ENCODE data around the gene ANKRD18B. TPM values are rescaled to one million over a fixed set of nuclear protein-coding genes. Genes with fewer than 3 reads are reported as not detected.
"Not testable (repeated sequence)": the region's sequence is repeated elsewhere in the genome, so short reads cannot be mapped to it uniquely, and the experiment has no call there.

Gene ANKRD18B
- total and polyA plus RNA-seq, 10 donors = 0.02 to 1.7 TPM; not detected in 8

DNA sequence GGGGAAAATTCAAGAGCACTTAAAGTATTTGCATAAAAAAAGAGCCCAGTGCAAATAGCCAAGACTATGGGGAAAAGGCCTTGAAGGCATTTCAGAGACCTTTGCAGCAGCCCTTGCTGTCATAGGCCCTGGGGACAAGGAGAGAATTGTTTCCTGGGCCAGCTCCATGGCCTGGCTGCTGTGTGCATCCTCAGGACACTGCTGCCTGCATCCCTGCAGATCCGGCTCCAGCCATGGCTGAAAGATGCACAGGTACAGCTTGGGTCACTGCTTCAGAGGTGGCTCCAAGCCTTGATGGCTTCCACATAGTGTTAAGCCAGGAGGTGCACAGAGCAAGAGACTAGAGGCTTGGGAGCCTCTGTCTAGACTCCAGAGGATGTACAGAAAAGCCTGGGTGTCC lies 55.9 kb downstream of the ANKRD18B start:
- intact Hi-C loops (cut with DNase I; ENCODE audit: low total_unique reads); H3K36me3 ChIP-seq; H3K4me3 ChIP-seq; H3K9me3 ChIP-seq; H3K4me1 ChIP-seq; DNase-seq; H3K27ac ChIP-seq; H3K27me3 ChIP-seq (replicated peaks in 1 of 7): not testable (repeated sequence)
- 84 to 100% (median 89%) methylated on average over 1 of the region's 1 CpG; no CpG with 5 or more reads in 1 of the 5 donors for WGBS, 5 donors

DNA sequence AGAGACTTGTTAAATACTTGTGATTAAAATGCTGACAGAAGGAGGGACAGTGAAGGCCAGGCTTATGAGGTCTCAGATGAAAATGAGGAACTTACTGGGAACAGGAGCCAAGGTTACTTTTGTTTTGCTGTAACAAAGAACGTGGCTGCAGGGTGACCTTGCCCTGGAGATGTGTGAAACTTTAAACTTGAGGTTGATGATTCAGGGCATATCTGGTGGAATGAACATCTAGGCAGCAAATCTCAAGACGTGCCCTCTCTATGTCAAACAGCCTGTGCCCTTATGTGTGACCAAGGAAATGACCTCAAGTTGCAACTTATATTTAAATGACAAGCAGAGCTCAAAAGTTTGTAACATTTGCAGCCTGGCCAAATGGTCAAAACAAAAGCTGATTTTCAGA lies 58.6 kb downstream of the ANKRD18B start:
- H3K9me3 ChIP-seq; H3K27ac ChIP-seq; H3K27me3 ChIP-seq (replicated peaks in 1 of 7); H3K4me1 ChIP-seq; H3K36me3 ChIP-seq; DNase-seq; intact Hi-C loops (cut with DNase I; ENCODE audit: low total_unique reads); H3K4me3 ChIP-seq: not testable (repeated sequence)
- 10 to 55% (median 16%) methylated on average over 2 of the region's 2 CpGs for WGBS, 5 donors

DNA sequence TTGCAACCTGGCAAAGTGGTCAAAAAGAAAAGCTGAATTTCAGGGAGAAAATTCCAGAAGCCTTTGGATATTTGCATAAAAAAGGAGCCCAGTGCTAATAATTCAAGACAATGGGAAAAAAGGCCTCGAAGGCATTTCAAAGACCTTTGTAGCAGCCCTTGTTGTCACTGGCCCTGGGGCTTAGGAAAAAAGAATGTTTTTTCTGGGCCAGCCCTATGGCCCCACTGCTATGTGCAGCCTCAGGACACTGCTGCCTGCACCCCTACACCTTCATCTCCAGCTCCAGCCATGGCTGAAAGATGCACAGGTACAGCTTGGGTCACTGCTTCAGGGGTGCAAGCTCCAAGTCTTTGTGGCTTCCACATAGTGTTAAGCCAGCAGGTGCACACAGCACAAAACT lies 62.1 kb downstream of the ANKRD18B start:
- H3K36me3 ChIP-seq; DNase-seq; H3K9me3 ChIP-seq; intact Hi-C loops (cut with DNase I; ENCODE audit: low total_unique reads); H3K27me3 ChIP-seq (replicated peaks in 1 of 7); H3K4me1 ChIP-seq; H3K4me3 ChIP-seq; H3K27ac ChIP-seq: not testable (repeated sequence)
- whole genome bisulfite sequencing, 5 donors = 59 to 100% methylated on average over 1 of the region's 1 CpG; no CpG with 5 or more reads in 3 of the 5 donors

DNA sequence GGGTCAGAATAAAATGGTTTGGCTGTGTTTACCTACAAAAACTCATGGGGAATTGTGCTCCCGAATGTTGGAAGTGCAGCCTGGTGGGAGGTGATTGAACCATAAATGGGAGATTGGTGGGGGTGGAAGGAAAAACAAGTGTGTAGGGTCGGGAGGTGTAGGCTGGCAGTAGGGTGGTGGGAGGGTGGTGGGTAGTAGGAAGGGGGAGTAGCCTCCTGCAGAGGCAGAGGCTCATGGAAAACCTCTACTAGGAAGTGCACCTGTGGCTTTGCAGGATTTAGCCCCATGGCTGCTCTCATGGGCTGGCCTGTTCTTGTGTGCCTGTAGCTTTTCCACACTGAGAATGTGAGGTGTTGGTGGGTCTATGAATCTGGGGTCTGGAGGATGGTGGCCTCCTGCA lies 63.7 kb downstream of the ANKRD18B start:
- H3K9me3 ChIP-seq; H3K27me3 ChIP-seq (replicated peaks in 1 of 7); DNase-seq; H3K4me1 ChIP-seq; H3K36me3 ChIP-seq; H3K27ac ChIP-seq; H3K4me3 ChIP-seq; intact Hi-C loops (cut with DNase I; ENCODE audit: low total_unique reads): not testable (repeated sequence)
- 50% methylated on average over 1 of the region's 2 CpGs; no CpG with 5 or more reads in 4 of the 5 donors for WGBS, 5 donors

DNA sequence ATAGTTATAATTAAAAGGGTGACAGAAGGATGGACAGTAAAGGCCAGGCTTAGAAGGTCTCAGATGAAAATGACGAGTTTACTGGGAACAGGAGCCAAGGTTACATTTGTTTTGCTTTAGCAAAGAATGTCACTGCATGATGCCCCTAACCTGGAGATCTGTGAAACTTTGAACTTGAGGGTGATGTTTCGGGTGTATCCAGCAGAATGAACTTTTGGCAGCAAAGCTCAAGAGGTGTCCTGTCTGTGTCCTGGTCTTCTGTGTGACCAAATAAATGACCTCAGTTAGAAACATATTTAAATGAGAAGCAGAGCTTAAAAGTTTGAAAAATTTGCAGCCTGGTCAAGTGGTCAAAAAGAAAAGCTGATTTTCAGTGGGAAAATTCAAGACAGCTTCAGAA lies 64.8 kb downstream of the ANKRD18B start:
- H3K27me3 ChIP-seq (replicated peaks in 1 of 7); H3K4me3 ChIP-seq; DNase-seq; intact Hi-C loops (cut with DNase I; ENCODE audit: low total_unique reads); H3K27ac ChIP-seq; H3K4me1 ChIP-seq; H3K36me3 ChIP-seq; H3K9me3 ChIP-seq: not testable (repeated sequence)
- 80 to 100% (median 93%) methylated on average over 1 of the region's 2 CpGs for WGBS, 5 donors

DNA sequence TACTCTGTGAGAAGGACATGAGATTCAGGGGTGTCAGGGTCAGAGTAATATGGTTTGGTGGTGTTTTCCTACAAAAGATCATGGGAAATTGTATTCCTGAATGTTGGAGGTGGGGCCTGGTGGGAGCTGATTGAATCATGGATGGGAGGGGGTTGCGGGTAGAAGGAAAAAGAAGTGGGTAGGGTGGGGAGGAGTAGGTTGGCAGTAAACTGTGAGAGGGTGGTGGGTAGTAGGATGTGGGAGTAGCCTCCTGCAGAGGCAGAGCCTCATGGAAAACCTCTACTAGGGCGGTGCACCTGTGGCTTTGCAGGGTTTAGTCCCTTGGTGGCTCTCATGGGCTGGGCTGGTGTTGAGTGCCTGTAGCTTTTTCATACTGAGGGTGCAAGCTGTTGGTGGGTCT lies 66.8 kb downstream of the ANKRD18B start:
- H3K4me1 ChIP-seq; H3K4me3 ChIP-seq; intact Hi-C loops (cut with DNase I; ENCODE audit: low total_unique reads); H3K27ac ChIP-seq; H3K36me3 ChIP-seq; H3K9me3 ChIP-seq; DNase-seq; H3K27me3 ChIP-seq (replicated peaks in 1 of 7): not testable (repeated sequence)
- 82 to 100% (median 85%) methylated on average over 2 of the region's 2 CpGs for WGBS, 5 donors

DNA sequence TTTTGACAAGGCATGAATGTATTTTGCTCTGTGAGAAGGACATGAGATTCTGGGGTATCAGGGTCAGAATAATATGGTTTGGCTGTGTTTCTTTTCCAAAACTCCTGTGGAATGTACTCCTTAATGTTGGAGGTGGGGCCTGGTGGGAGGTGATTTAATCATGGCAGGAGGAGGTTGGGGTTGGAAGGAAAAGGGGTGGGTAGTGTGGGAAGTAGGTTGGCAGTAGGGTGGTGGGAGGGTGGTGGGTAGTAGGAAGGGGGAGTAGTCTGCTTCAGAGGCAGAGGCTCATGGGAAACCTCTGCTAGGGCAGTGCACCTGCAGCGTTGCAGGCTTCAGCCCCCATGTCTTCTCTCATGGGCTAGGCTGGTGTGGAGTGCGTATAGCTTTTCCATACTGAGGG lies 72.9 kb downstream of the ANKRD18B start:
- WGBS, 5 donors = 82 to 100% (median 94%) methylated on average over 2 of the region's 2 CpGs

DNA sequence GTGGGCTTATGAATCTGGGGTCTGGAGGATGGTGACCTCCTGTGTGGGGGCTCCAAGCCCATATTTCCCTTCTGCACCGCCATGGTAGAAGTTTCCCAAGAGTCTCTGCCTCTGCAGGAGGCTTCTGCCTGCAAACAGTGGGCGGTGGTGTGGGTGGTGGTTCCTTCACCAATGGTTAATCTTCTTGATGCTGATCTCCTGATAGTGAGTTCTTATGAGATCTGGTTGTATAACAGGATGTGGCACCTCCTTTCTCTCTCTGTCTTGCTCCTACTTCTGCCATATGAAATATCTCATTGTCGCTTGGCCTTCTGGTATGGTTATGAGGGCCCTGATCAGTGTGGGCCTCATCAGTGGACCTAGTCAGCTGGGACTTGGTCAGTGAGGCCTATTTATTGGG lies 73.3 kb downstream of the ANKRD18B start:
- intact Hi-C loops (cut with DNase I; ENCODE audit: low total_unique reads); H3K4me3 ChIP-seq; H3K27me3 ChIP-seq (replicated peaks in 1 of 7); H3K4me1 ChIP-seq; H3K27ac ChIP-seq; DNase-seq; H3K36me3 ChIP-seq; H3K9me3 ChIP-seq: not testable (repeated sequence)
- WGBS, 5 donors = 59 to 90% (median 84%) methylated on average over 3 of the region's 3 CpGs

More for the DNA sequence above, 72.9 kb downstream of the ANKRD18B start:
- H3K27me3 ChIP-seq (replicated peaks in 1 of 7); H3K27ac ChIP-seq; H3K9me3 ChIP-seq; H3K4me3 ChIP-seq; DNase-seq; H3K4me1 ChIP-seq; H3K36me3 ChIP-seq; intact Hi-C loops (cut with DNase I; ENCODE audit: low total_unique reads): not testable (repeated sequence)

DNA sequence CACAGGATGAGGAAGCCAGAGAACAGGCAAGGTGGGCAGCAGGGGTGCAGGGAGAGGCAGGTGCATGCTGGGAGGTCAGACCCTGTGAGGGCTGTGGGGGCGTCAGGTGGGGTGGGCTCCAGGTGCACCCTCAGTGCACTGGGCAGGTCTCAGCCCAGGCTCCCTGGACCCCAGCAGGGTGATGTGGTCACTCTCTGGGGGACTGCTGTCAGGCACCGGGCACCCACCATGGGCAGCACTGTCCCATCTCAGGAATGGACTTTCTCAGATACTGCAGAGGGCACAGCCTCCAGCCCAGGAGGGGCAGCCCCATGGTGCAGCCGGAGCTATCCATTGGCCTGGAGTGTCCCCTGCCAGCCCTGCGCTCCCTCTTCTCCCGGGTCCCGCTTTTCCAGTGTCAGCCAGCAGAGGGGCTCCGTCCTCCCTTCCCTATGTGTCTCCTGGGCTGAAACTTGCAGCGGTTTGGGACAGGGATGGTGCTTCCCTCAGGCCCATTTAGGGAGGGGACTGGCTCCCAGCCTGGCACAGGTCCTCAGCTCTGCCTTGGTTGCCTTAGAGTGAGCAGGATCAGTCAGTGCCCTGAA lies 74.8 kb downstream of the ANKRD18B start:
- H3K4me3 ChIP-seq; H3K27me3 ChIP-seq (replicated peaks in 1 of 7); H3K36me3 ChIP-seq; intact Hi-C loops (cut with DNase I; ENCODE audit: low total_unique reads); H3K9me3 ChIP-seq; DNase-seq; H3K4me1 ChIP-seq; H3K27ac ChIP-seq: not testable (repeated sequence)
- WGBS, 5 donors = 83 to 97% (median 89%) methylated on average over 8 of the region's 8 CpGs

DNA sequence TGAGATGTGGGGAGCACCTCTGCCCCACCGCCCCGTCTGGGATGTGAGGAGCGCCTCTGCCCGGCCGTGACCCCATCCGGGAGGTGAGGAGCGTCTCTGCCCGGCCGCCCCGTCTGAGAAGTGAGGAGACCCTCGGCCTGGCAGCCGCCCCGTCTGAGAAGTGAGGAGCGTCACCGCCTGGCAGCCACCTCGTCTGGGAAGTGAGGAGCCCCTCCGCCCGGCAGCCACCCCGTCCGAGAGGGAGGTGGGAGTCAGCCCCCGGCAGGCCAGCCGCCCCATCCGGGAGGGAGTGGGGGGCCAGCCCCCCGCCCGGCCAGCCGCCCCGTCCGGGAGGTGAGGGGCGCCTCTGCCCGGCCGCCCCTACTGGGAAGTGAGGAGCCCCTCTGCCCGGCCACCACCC lies 76.9 kb downstream of the ANKRD18B start:
- H3K9me3 ChIP-seq; H3K27me3 ChIP-seq (replicated peaks in 1 of 7); H3K4me3 ChIP-seq; H3K36me3 ChIP-seq; H3K27ac ChIP-seq; intact Hi-C loops (cut with DNase I; ENCODE audit: low total_unique reads); DNase-seq; H3K4me1 ChIP-seq: not testable (repeated sequence)
- WGBS, 5 donors = 94 to 99% (median 96%) methylated on average over 10 to 31 of the region's 32 CpGs

DNA sequence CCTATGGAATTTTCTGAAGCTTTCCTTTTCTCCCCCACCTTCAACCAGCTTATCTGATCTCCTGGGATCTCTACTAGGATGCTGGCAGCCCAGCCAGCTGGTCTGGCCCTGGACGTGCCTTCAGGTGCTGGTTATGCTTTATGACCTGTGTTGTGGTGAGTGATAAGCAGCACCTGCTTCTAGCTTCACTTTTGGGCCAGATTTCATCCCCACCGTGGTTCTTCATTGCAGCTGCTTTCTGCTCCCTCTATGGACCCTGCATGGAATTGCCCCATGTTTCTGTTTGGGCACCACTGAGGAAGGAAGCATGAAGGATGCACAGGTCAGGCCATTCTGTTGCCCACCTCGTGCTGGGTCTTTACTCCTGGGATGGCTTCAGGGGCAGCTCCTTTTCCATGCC lies 80.2 kb downstream of the ANKRD18B start:
- H3K9me3 ChIP-seq; intact Hi-C loops (cut with DNase I; ENCODE audit: low total_unique reads): not testable (repeated sequence)
- 11 to 27% (median 15%) methylated on average over 3 of the region's 3 CpGs for WGBS, 5 donors

DNA sequence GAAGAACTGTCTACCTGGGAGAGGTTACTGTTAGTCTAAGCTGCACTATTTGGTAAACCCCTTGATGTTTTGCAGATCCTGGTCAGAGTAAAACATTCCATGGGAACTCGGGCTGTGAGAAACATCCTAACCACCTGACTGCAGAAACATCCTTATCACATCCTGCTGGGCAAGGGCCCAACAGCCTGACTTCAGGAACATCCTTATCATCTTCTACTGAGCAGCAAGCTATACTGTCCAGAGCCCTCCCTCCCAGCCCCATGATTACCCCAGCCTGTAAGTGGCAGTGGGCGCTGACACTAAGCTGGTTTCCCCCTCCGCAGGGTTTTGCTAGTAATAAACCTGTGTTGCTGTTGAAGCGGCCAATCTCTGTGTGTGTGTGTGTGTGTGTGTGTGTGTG lies 80.9 kb downstream of the ANKRD18B start:
- H3K36me3 ChIP-seq; H3K27ac ChIP-seq; intact Hi-C loops (cut with DNase I; ENCODE audit: low total_unique reads); H3K27me3 ChIP-seq (replicated peaks in 1 of 7); H3K4me3 ChIP-seq; H3K9me3 ChIP-seq; DNase-seq; H3K4me1 ChIP-seq: not testable (repeated sequence)
- WGBS, 5 donors = 66 to 89% (median 81%) methylated on average over 3 to 4 of the region's 4 CpGs

More for the DNA sequence above, 80.2 kb downstream of the ANKRD18B start:
- not testable (repeated sequence) for H3K27me3 ChIP-seq (replicated peaks in 1 of 7); H3K27ac ChIP-seq; H3K4me3 ChIP-seq; H3K4me1 ChIP-seq; H3K36me3 ChIP-seq; DNase-seq

All from spleen (tissue), 11 donors.